GM21723 (cell line): ENCODE data around the gene ARID1B.

ENCODE experiments used
- ATAC-seq: cut with Tn5 transposase; IDR thresholded peaks from one replicate; pipeline ENCODE4 v1.9.1; 2021; ENCODE audit warnings: mild to moderate bottlenecking, moderate library complexity; ENCODE audit not compliant: unreplicated experiment

ARID1B gene

GRCh38 chr6:156954191-156954590, 177.0 kb downstream of the ARID1B start:
- ATAC-seq: no peak

- ATAC-seq: no peak
These were observed 177.6 kb downstream of the ARID1B start for GRCh38 chr6:156954816-156955215.

DNA sequence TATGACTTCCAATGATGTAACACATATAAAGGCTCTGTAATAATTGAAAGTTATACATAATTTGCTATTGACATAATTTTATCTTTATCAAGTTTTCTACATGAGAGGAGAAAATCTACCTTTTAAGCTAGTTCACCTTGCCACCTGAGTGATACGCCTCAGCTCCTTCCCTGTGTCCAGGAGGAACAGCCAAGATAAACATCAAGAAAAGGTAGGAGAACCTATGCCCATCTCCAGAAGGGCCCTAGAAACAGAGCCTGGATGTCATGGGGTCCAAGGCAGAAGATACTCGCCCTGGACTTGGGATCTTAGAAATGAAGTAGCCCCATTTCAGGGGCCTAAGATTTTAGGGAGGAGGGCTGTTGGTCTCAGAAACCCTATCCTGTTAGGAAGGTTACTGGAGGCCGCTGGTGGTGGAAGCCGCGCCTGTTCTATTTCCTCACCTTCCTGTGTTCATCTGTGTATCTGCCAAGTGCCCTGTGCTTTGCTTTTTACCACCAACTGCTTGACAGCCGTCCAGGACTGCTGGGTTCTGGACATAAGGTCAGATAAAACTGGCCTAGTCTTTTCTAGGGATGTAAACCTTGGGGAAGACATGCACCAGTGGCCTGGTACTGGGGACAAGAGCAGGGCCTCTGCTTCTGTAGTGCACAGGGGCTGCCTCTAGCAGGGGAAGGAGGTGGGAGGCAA, 178.5 kb downstream of the ARID1B start:
- ATAC-seq: no peak

- ATAC-seq: no peak
These were observed 179.1 kb downstream of the ARID1B start for GRCh38 chr6:156956286-156956685.

DNA sequence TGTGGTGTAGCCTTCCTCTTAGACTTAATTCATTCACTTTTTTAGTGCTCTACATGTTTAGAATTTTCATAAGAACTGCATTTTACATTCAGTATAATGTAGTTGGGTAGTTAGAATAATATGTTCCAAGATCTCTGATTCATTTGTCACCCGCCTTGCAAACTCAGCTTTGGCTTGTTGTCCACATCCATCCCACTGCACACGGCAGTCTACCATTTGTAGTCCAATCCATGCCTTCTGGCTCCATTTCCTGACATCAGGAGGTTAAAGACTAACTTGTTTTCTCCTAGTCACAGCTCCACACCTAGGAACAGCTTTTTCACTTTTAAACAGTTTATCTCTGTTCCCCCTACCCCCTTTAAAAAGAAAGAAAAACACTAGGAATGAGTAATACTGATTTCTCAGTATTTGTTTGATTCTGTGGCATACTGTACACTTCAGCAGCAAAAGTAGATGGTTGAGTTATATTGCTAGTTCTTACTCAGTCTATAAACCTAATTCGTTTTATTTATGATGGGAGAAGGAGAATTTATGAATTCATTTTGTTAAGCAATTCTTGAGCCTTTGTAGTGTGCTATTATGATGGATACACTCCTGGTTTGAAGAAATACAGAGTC, 180.9 kb downstream of the ARID1B start:
- peak; percentile 52 for ATAC-seq

DNA sequence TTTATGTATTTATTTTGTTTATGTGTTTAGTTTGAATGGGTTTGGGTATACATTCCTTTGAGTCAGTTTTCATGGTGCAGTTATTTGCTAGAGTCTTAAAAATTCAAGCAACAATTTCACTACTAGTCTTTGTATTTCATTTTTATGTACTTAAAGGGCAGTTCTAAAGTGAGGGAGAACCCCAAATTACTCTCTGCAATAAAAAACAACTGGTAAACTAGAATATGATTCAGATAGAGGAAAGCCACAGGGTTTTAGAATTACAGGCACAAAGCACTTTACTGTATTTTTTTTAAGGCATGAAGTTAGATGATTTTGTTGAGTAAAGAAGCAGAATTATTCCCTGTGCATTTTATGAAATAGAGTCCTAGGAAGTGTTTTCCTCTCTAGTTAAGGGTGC, 183.3 kb downstream of the ARID1B start:
- no peak for ATAC-seq

- no peak for ATAC-seq
These were observed 184.2 kb downstream of the ARID1B start for GRCh38 chr6:156961282-156961892.

DNA sequence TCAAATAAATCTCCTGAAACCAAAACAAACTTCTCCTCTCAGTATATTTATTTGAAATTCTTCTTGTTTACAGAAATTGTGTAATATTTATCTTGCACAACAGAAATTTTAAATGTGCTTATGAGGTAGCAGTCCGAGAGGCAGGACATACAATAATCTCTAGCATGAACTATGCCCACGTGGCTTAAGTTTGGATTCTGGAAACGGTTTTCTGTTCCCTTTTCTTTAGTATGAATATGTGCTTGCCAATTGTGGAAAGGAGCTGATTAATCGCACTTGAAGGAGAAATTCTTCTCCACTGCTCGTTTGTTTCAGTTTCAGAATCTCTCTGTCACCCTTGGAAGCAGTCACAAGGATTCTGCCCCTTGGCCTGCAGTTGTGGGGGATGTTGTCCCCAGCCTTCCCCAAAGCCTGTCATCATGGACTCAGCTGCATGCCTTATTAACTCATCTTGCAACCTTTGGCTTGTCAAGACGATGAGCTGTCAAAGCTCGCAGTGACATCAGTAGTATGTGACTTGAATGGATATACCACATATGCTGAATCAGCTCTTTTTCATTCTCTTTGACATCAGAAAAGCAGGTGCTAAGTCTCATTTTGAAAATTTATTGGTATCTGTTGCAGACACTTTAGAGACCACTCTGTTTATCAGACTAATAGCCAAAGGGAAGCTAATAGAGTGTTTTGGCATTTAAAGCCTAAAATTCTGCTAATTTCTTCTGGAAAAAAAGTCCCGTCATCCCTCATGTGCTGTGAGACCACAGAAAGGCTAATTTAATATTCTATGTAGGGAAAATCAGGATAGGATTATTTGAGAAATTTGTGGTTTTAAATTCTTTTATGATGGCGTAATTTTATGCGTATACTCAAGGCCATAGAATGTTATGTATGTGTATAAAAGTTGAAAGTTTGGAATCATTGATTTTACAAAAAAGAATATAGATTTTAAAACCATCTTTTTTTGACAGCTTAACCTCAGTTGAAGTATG, 186.8 kb downstream of the ARID1B start:
- peak; percentile 69 for ATAC-seq

GRCh38 chr6:156967852-156968251, 190.7 kb downstream of the ARID1B start:
- ATAC-seq: no peak

GRCh38 chr6:156969233-156969632, 192.1 kb downstream of the ARID1B start:
- no peak for ATAC-seq

- ATAC-seq: no peak
These were observed 193.5 kb downstream of the ARID1B start for GRCh38 chr6:156970595-156971112.

- no peak for ATAC-seq
These were observed 194.1 kb downstream of the ARID1B start for GRCh38 chr6:156971153-156971885.

DNA sequence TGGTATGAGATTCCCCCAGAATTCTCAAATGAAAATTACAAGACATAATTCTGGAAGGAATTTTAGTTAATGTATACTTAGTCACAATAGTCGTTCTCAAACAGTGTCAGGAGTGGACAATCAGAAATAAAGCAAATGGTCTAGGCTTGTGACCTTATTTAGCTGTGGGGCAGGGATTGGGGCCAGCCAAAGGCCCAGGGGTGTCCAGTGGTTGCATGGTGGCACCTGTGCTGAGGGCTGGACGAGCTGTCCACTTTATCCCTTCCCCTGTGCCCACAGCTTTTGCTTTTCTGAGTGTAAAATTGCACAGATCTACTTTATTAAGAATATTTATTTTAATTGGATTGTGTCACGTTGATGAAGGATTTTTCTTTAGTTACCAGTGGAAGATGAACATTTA, 195.0 kb downstream of the ARID1B start:
- ATAC-seq: no peak

GRCh38 chr6:156974830-156975261, 197.7 kb downstream of the ARID1B start:
- no peak for ATAC-seq

DNA sequence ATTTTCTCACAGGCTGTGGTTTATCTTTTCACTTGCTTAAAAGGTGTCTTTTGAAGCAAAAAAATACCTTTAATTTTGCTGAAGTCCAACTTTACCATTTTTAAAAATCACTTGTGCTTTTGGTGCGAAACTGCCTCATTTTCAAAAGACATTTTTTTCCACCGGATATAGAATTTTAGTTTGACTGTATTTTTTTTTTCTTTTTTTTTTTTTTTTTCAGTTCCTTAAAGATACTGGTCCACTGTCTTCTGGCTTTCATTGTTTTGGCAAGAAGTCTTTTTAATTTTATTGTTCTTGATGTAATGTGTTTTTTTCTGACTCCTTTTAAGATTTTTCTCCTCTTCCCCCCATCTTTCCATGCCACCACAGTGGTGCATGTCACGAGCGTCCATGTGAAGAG, 198.2 kb downstream of the ARID1B start:
- ATAC-seq: no peak

GRCh38 chr6:156976216-156977127, 199.3 kb downstream of the ARID1B start:
- no peak for ATAC-seq

DNA sequence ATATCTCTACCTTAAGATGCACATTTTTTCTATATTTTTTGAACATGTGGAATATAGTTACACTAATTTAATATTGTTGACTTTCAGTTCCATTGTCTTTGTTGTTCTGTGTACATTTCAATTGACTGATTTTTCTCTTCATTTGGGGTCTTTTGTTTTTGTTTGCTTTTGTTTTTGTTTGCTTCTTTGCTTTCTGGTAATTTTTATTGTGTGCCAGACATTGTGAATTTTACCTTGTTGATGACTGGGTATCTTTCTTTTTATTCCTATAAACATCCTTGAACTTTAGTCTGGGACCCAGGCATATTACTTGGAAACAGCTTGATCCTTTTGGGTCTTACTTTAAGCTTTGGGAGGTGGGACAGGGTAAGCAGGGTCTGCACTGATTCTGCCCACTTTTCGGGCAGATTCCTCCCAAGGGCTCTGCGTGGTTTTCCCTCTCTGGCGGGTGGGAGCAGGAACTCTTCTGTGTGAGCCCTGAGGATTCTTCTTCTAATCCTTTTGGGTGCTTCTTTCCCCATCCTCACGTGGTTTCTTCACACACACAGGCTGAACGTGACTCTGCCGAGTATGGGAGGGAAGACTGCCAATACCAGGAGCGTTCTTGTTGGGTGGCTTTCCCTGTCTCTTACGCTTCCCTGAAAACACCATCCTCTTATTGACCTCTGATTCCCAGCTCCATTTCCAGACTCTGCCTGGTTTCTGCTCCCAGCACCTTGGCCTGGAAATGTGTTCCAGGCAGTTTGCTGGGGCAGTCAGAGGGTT, 200.5 kb downstream of the ARID1B start:
- no peak for ATAC-seq

DNA sequence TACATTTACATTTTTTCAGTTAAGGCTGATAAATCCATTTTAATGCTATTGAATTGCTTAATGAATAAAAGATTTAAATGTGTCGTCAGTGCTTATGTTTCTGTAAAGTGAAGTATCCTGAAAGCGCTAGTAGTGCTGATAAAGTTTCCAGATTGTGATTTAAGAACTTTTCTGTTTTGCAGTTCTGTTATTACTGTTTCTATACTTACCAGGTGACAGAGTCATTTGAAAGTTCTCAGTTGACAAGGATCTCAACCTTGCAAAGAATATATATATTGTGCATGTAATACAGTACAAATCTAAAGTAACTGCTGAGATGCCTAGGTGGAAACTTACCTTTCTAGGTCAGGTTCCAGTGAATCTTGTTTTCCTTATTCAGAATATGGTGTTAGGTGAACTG, 201.8 kb downstream of the ARID1B start:
- peak; percentile 52 for ATAC-seq
